ENCODE measurements around the gene PAPSS1.

DNA sequence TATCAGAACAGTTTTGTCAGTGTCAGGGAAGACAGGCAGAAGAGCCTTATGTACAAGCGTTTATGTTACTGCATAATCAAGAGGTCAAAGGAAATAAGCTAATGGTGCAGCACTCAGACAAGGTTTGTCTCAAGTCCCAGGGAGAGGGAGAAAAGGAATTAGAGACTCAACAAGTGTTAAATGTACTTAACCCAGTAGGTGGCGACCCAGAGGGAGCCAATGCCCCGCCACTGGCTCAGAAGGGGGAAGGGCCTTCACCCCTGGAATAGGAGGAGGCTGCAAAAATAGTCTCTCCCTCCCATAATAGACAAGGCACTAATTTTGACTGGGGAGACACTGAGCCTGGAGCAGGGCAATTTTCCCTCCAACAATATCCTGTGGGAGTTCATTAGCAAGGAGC, 14.1 kb upstream of the PAPSS1 start:
- TF ChIP-seq EZH2 (IDR thresholded peaks at IDR 0.05; ENCODE audit: low read depth, low read length, severe bottlenecking), result no peak
- TF ChIP-seq, protein P1, sequence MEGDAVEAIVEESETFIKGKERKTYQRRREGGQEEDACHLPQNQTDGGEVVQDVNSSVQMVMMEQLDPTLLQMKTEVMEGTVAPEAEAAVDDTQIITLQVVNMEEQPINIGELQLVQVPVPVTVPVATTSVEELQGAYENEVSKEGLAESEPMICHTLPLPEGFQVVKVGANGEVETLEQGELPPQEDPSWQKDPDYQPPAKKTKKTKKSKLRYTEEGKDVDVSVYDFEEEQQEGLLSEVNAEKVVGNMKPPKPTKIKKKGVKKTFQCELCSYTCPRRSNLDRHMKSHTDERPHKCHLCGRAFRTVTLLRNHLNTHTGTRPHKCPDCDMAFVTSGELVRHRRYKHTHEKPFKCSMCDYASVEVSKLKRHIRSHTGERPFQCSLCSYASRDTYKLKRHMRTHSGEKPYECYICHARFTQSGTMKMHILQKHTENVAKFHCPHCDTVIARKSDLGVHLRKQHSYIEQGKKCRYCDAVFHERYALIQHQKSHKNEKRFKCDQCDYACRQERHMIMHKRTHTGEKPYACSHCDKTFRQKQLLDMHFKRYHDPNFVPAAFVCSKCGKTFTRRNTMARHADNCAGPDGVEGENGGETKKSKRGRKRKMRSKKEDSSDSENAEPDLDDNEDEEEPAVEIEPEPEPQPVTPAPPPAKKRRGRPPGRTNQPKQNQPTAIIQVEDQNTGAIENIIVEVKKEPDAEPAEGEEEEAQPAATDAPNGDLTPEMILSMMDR (IDR thresholded peaks at IDR 0.05; ENCODE audit: control extremely low read depth in 1 of 3, insufficient read depth in 1 of 3, low read depth in 1 of 3, low read length in 3 of 3), result peak; percentile 44 to 55 (median 53)

Measured in H1 (cell line).